Adipocyte (in vitro differentiated cells): ENCODE results near the gene KHNYN.
"Not testable (repeated sequence)": the region's sequence is repeated elsewhere in the genome, so short reads cannot be mapped to it uniquely, and the experiment has no call there.

Source experiments
- DNase-seq: peaks from one replicate; pipeline ENCODE4 v3.0.0-alpha.2; 2015; ENCODE audit warnings: low read depth
- H3K27me3 ChIP-seq: replicated peaks from 2 replicates; pipeline ENCODE4 v1.7.0; 2013; ENCODE audit warnings: mild to moderate bottlenecking, low read length, moderate library complexity; ENCODE audit not compliant: control insufficient read depth, insufficient read depth
- H3K36me3 ChIP-seq: 2 replicates; pipeline ENCODE4 v1.7.0; 2013; ENCODE audit warnings: low read length, mild to moderate bottlenecking, moderate library complexity; ENCODE audit not compliant: control insufficient read depth, insufficient read depth, severe bottlenecking
- H3K4me1 ChIP-seq: 2 replicates; pipeline ENCODE4 v1.7.0; 2013; ENCODE audit warnings: mild to moderate bottlenecking, low read length, moderate library complexity; ENCODE audit not compliant: control insufficient read depth, insufficient read depth
- H3K4me3 ChIP-seq: 2 replicates; pipeline ENCODE4 v1.7.0; 2013; ENCODE audit warnings: mild to moderate bottlenecking, low read length, moderate library complexity
- H3K9ac ChIP-seq: 2 replicates; pipeline ENCODE4 v1.7.0; 2013; ENCODE audit warnings: mild to moderate bottlenecking, low read length, moderate library complexity
- H3K9me3 ChIP-seq: 2 replicates; pipeline ENCODE4 v1.7.0; 2013; ENCODE audit warnings: mild to moderate bottlenecking, low read length, moderate library complexity; ENCODE audit not compliant: control insufficient read depth

Gene KHNYN

DNA sequence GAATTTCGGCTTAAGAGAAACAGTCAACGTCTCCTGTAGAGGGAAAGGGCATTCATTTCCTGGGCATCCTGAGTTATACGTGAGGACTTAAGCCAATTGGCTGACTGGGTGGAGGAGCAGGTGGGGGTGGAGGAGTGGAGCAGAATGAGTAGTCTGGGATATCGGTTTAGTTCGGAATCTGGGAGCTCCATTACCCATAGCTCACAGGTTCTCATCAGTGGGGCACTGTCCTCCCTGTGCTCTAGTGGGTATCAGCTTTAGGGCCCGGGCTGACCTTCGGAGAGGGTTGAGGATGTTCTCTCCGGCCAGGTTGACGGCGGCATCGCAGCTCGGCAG is 12.1 kb downstream of the KHNYN start:
- DNase-seq = no peak
- Histone ChIP-seq H3K4me3 (peak overlapping the region; percentile 88), H3K36me3 (peaks cover 45% of the 10 kb centered on the region)

DNA sequence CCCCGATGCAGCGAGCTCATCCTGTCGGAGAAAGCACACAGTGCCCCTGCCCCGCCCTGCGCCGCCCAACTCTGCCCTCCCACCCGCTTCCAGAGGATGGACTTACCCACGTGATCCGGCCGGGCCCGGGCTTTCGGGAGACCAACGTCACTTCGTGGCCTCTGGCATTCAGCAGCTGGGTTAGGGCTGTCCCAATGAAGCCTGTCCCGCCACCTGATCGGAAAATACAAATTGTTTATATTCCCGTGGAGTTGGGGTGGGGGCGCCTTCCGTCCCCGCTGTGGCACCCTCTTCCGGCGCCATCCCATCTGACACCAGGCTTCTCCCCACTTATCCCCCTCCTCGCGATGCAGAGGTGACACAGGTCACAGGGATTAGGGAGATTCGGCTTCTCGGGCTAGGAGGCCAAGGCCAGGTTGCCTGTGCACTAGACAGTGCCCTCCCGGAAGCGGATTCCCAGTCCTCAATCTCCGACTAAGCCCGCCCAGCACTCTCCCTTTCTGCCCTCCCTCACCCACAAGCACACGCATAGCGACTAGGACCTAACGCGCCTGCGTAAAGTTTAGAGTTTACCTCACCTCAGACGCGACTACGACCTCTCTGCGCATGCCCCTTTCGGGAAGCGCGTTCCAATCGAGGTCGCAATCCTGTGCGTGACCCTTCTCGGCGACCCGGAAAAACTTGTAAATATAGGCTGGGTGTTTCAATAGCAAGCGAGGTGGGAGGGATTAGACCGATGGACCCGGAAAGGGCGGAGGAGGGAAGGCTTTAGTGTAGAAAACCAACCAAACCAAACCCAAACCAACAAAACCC is 12.7 kb downstream of the KHNYN start, which contains the start of gene SDR39U1:
Gene SDR39U1 (minus strand): TSS at position 537 of the 813 bp plus-strand sequence. CDS start 7 bp downstream, at position 530.
- Histone ChIP-seq H3K4me3 (peak within 1 kb of the TSS; percentile 88), H3K9me3 (no peaks in the 10 kb centered on the region), H3K27me3 (no peaks in the 10 kb centered on the region), H3K36me3 (peaks cover 40% of the 10 kb centered on the region), H3K9ac (peak within 1 kb of the TSS; percentile 96), H3K4me1 (peaks cover 30% of the 10 kb centered on the region)
- DNase-seq = peak; percentile 99

More for the DNA sequence above, 12.1 kb downstream of the KHNYN start:
- H3K9me3 ChIP-seq = no peaks in the 10 kb centered on the region
- H3K27me3 ChIP-seq = no peaks in the 10 kb centered on the region
- peaks cover 33% of the 10 kb centered on the region for H3K4me1 ChIP-seq
- peak overlapping the region; percentile 96 for H3K9ac ChIP-seq

DNA sequence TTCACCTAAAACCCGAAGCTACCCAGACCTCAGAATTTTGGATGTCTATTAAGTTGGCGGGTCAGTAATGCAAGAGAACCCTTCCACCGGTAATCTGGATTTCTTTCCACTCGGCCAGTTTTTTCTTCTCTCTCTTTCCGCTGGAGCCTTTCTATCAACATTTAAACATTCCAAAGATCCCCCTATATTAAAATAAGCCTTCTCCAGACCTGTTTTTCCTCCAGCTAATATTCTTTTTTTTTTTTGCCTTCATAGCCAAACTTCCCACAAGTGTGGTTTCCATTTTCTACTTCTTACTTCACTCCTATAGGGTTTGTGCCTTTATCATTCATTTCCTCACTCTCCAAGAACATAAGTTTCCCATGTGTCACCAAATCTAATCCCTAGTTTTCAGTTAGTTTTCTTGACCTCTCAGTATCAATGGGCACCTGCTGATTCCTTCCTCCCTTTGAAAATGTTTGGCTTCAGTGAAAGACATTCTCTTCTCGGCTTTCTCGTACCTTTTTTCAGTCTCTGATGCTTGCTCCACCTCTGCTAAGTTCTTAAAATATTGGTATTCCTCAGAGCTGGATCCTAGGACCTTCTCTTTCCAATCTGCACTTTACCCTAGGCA is 13.4 kb downstream of the KHNYN start:
- peaks cover 33% of the 10 kb centered on the region for H3K36me3 ChIP-seq
- peak; percentile 45 for DNase-seq
- H3K4me1 ChIP-seq = peaks cover 30% of the 10 kb centered on the region
- H3K9me3 ChIP-seq = no peaks in the 10 kb centered on the region
- H3K4me3 ChIP-seq = peak overlapping the region; percentile 88
- H3K9ac ChIP-seq = peak overlapping the region; percentile 96
- H3K27me3 ChIP-seq = no peaks in the 10 kb centered on the region

DNA sequence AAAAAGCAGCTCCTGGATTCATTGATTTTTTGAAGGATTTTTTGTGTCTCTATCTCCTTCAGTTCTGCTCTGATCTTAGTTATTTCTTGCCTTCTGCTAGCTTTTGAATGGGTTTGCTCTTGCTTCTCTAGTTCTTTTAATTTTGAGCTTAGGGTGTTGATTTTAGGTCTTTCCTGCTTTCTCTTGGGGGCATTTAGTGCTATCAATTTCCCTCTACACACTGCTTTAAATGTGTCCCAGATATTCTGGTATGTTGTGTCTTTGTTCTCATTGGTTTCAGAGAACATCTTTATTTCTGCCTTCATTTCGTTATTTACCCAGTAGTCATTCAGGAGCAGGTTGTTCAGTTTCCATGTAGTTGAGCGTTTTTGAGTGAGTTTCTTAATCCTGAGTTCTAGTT is 21.1 kb downstream of the KHNYN start:
- not testable (repeated sequence) for H3K4me1 ChIP-seq, H3K9ac ChIP-seq, H3K27me3 ChIP-seq, H3K9me3 ChIP-seq, H3K36me3 ChIP-seq, DNase-seq, H3K4me3 ChIP-seq

DNA sequence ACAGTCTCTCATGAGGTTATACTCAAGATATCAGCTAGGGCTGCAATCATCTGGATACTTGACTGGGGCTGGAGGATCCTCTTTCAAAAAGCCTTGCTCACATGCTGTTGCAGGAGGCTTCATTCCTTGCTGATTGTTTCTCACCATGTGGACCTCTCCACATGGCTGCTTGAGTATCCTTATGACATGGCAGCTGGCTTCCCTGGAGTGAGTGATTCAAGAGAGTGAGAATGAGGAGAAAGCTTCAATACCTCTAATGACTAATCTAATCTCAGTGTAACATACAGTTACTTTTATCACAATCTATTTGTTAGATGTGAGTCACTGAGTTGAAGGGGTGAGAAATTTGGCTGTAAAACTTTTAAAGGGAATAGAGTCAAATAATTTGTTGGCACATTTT is 27.2 kb downstream of the KHNYN start:
- Histone ChIP-seq H3K4me1 (no peaks in the 10 kb centered on the region), H3K9ac (no peak overlapping the region)
- no peak for DNase-seq

DNA sequence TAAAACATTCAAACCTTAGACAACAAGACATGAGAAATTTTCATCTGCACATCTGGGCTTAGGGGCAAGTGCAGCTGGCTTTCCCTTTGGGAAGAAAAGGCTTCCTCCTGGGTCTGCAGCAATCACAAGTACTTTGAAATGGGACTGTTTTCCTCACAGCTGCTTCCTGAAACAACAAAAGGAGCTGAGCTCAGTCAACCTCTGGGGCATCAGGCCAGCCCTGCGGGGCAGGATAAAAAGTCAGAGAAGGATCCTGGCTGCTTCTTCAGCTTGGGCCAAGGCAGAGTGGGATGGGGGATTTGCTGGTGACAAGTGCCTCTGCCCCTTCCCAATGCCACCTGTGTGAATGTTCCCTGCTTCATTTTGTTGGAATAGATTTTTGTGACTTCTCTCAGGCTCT is 29.0 kb downstream of the KHNYN start:
- H3K4me3 ChIP-seq = no peak overlapping the region
- no peak overlapping the region for H3K9ac ChIP-seq
- no peaks in the 10 kb centered on the region for H3K27me3 ChIP-seq
- H3K4me1 ChIP-seq = no peaks in the 10 kb centered on the region
- H3K9me3 ChIP-seq = no peaks in the 10 kb centered on the region
- H3K36me3 ChIP-seq = peaks cover 3% of the 10 kb centered on the region
- DNase-seq = no peak

More for the DNA sequence above, 27.2 kb downstream of the KHNYN start:
- no peak overlapping the region for H3K4me3 ChIP-seq
- H3K9me3 ChIP-seq = no peaks in the 10 kb centered on the region
- H3K27me3 ChIP-seq = no peaks in the 10 kb centered on the region
- H3K36me3 ChIP-seq = peaks cover 3% of the 10 kb centered on the region

- H3K4me1 ChIP-seq = no peaks in the 10 kb centered on the region
- DNase-seq = no peak
- no peak overlapping the region for H3K9ac ChIP-seq
- no peaks in the 10 kb centered on the region for H3K27me3 ChIP-seq
- peaks cover 3% of the 10 kb centered on the region for H3K36me3 ChIP-seq
- no peak overlapping the region for H3K4me3 ChIP-seq
- H3K9me3 ChIP-seq = no peaks in the 10 kb centered on the region
These were observed 29.6 kb downstream of the KHNYN start for GRCh38 chr14:24459331-24459730.

DNA sequence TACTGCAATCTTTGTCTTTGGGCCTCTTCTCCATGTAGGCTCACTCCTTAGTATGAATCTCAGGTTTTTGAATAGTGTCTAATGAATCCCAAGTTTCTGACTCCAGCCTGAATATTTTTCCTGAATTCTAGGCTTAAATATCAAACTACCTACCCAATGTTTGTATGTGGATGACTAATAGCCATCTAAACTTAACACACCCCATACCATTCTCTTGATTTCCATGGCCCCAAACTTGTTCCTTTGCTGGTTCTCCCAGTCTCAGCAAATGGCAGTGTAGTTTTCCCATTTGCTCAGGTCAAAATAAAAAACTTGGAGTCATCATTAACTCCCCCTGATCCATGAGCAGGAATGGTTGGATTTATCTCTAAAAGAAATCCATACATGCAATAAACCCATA is 31.6 kb downstream of the KHNYN start:
- H3K27me3 ChIP-seq = no peaks in the 10 kb centered on the region
- H3K9ac ChIP-seq = no peak overlapping the region
- no peaks in the 10 kb centered on the region for H3K4me1 ChIP-seq
- DNase-seq = no peak
- no peaks in the 10 kb centered on the region for H3K9me3 ChIP-seq
- peaks cover 3% of the 10 kb centered on the region for H3K36me3 ChIP-seq
- H3K4me3 ChIP-seq = no peak overlapping the region

- H3K36me3 ChIP-seq = no peaks in the 10 kb centered on the region
- DNase-seq = no peak
- no peak overlapping the region for H3K4me3 ChIP-seq
- no peaks in the 10 kb centered on the region for H3K9me3 ChIP-seq
- H3K9ac ChIP-seq = no peak overlapping the region
- H3K27me3 ChIP-seq = no peaks in the 10 kb centered on the region
- H3K4me1 ChIP-seq = no peaks in the 10 kb centered on the region
These were observed 33.5 kb downstream of the KHNYN start for GRCh38 chr14:24463017-24463883.

GRCh38 chr14:24463884-24464785 is 34.4 kb downstream of the KHNYN start:
- no peaks in the 10 kb centered on the region for H3K27me3 ChIP-seq
- no peak for DNase-seq
- no peak overlapping the region for H3K9ac ChIP-seq
- H3K9me3 ChIP-seq = no peaks in the 10 kb centered on the region
- no peak overlapping the region for H3K4me3 ChIP-seq
- H3K4me1 ChIP-seq = no peaks in the 10 kb centered on the region
- H3K36me3 ChIP-seq = no peaks in the 10 kb centered on the region
